ENCODE data around the gene ARHGAP22. TPM values are rescaled to one million over a fixed set of nuclear protein-coding genes. Genes with fewer than 3 reads are reported as not detected.

ARHGAP22 gene
- total RNA-seq, 1 donor from 2014 or later = 3.8 TPM

DNA sequence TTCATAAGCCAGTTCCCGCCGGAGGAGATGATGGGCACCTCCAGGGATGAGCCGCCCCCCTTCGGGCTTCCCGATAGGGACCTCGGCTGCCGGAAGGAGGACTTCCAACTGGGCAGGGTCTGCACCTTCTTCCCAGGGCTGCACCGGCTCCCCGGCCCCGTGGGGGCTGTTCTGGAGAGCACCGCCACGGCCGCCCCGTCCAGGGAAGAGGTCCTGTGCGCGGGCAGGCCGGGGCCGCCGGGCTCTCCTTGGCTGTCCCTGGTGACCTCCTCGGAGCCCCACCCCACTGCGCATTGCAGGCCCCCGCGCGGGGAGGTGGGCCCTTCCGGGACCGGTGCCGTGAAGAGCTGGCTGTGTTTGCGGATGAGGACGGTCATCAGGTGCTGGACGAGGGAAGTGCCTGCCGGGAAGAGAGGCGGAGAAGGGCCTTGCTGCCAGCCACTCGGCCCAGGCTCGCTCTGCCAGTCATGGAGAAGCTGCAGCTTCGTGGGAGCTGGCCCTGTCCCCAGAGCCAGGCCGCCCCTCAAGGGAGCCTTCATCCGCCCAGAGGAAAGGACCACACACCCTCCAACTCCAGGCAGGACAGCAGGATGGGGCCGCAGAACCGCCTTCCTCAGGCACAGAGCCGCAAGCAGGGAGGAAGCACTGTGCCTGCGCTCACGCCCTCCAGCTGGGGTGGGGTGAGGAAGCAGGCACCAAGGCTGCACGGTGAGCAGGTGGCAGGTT, 154.0 kb downstream of the ARHGAP22 start:
- no peaks in the 10 kb centered on the region for H3K9me3 ChIP-seq (replicated peaks)
- DNase-seq = no peak
- no peaks in the 10 kb centered on the region for H3K4me1 ChIP-seq
- H3K27ac ChIP-seq (replicated peaks) = no peak overlapping the region
- intact Hi-C loops (cut with micrococcal nuclease) = no loop called here
- no peak overlapping the region for H3K4me3 ChIP-seq
- TF ChIP-seq, protein P1, sequence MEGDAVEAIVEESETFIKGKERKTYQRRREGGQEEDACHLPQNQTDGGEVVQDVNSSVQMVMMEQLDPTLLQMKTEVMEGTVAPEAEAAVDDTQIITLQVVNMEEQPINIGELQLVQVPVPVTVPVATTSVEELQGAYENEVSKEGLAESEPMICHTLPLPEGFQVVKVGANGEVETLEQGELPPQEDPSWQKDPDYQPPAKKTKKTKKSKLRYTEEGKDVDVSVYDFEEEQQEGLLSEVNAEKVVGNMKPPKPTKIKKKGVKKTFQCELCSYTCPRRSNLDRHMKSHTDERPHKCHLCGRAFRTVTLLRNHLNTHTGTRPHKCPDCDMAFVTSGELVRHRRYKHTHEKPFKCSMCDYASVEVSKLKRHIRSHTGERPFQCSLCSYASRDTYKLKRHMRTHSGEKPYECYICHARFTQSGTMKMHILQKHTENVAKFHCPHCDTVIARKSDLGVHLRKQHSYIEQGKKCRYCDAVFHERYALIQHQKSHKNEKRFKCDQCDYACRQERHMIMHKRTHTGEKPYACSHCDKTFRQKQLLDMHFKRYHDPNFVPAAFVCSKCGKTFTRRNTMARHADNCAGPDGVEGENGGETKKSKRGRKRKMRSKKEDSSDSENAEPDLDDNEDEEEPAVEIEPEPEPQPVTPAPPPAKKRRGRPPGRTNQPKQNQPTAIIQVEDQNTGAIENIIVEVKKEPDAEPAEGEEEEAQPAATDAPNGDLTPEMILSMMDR (IDR thresholded peaks at IDR 0.05; ENCODE audit: borderline replicate concordance) = no peak
- no peaks in the 10 kb centered on the region for H3K36me3 ChIP-seq
- no peaks in the 10 kb centered on the region for H3K27me3 ChIP-seq (ENCODE audit: low read depth)

DNA sequence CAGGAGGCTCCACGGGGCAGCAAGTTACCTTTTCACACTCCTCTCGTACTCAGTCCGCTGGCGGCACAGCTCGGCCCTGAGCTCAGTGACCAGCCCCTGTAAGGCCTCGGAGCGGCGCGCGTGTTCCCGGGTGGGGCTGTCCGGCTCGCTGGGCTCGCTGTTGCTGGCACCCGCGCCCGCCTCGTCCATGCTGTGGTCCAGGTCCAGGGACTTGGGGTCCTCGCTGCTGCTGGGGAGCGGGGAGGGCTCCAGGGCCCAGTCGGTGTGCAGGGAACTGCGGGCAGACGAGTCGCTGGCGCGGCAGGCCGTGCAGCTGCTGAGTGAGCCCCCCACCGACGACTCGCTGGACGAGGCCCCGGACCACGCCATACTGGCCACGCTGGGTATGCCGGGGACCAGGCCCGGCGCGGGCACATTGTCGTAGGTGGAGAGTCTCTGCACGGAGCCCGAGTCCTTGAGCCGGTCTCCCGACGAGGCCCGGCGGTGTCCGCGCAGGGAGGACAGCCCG, 154.6 kb downstream of the ARHGAP22 start:
- DNase-seq = no peak

DNA sequence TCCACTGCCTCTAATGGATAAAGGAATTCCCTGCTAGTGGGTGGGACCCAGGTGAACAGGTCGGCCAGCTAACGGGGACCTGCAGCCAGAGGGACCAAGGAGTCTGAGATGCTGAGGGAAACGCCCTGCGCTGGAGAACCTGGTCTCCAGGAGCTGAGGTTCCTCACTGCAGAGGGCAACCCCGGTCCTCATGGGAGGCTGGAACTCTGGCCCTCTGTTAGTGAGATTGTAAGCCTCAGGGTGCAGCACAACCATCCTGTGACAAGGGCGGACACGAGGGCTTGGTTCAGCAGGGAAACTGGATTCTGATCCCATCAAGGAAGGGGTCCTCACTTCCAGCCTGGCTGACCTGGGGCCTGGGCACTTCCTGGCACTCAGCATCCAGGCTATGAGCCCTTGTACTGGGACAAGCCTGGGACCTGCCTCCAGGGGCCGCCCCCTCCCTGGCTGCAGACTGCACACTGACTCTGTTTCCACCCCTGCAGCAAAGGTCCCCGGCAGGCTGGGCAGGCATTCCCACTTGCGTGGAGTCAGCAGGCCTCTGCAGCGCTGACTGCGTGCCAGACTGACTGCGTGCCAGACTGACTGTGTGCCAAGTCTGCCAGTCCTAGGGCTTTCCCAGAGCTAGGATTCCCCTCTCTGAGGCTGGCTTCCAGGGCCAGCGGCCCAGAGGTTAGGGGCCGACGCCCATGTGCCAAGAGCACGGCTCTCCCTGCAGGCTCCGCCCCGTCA, 155.2 kb downstream of the ARHGAP22 start:
- Histone ChIP-seq H3K4me3 (no peak overlapping the region), H3K4me1 (peaks cover 4% of the 10 kb centered on the region), H3K27ac (replicated peaks) (no peak overlapping the region), H3K36me3 (no peaks in the 10 kb centered on the region), H3K9me3 (replicated peaks) (no peaks in the 10 kb centered on the region), H3K27me3 (ENCODE audit: low read depth) (no peaks in the 10 kb centered on the region)
- intact Hi-C loops (cut with micrococcal nuclease) = no loop called here
- TF ChIP-seq, protein P1 (IDR thresholded peaks at IDR 0.05; ENCODE audit: borderline replicate concordance) = no peak
- DNase-seq = no peak

More for the DNA sequence above, 154.6 kb downstream of the ARHGAP22 start:
- Histone ChIP-seq H3K36me3 (no peaks in the 10 kb centered on the region), H3K4me3 (no peak overlapping the region), H3K4me1 (no peaks in the 10 kb centered on the region), H3K27me3 (ENCODE audit: low read depth) (no peaks in the 10 kb centered on the region), H3K9me3 (replicated peaks) (no peaks in the 10 kb centered on the region), H3K27ac (replicated peaks) (no peak overlapping the region)
- intact Hi-C loops (cut with micrococcal nuclease) = no loop called here
- TF ChIP-seq, protein P1 (IDR thresholded peaks at IDR 0.05; ENCODE audit: borderline replicate concordance) = no peak

DNA sequence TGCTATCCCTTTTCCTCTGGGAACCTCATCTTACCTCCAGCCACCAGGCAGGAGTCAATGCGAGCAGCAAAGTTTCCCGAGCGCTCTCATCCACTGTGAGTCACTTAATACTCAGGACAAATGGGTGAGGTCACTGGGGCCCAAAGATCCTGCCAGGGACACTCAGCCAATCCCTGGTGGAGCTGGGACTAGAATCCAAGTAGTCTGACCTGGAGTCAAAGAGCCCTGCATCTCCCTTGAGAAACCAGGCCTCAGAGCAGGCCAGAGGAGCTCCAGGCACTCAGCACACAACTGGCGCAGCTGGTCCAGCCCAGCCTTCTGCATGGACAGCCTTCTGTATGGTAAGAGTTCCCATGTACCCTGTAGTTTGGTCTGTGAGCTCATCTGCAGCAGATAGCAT, 156.1 kb downstream of the ARHGAP22 start:
- no peak for DNase-seq
- H3K27ac ChIP-seq (replicated peaks) = no peak overlapping the region
- H3K36me3 ChIP-seq = no peaks in the 10 kb centered on the region
- H3K9me3 ChIP-seq (replicated peaks) = no peaks in the 10 kb centered on the region
- H3K4me1 ChIP-seq = peaks cover 6% of the 10 kb centered on the region
- no peaks in the 10 kb centered on the region for H3K27me3 ChIP-seq (ENCODE audit: low read depth)
- intact Hi-C loops (cut with micrococcal nuclease) = no loop called here
- no peak overlapping the region for H3K4me3 ChIP-seq
- TF ChIP-seq, protein P1 (IDR thresholded peaks at IDR 0.05; ENCODE audit: borderline replicate concordance) = no peak

DNA sequence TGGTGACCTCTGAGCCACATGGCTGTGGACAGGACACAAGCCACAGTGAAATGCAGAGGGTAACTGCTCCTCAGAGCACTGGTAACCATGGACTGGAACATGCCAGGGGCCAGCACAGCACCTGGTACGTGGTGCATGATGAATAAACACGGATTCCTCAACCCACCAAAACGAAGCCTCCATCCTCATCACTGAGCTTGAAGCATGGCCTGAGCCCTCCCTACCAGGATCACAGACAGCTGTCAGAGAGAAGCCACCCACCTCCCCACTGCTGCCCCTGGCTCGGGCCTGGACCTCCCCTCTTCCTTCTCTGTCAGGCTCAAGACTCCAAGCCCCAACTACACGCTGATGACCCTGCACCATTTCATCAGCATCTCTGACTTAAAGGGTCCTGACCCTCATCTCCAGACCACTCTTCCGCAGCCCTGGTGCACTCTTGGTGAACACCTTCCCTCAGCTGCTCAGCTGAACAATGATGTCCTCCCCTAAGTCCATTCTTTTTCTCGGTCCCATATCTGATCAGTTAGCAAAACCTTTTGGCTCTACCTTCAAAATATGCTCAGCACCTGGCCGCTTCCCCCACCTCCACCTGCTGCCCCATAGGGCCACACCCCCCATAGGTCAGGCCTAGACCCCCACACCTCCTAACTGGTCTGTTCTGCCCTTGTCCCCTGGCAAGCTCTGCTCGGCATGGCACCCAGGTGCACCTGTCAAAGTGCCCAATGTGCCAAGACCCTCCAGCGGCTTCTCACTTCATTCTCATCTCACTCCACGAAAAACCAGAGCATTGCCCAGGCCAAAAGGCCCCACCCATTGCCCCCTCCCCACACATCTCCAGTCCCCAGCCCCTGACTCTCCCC, 157.3 kb downstream of the ARHGAP22 start:
- intact Hi-C loops (cut with micrococcal nuclease) = no loop called here
- Histone ChIP-seq H3K36me3 (no peaks in the 10 kb centered on the region), H3K9me3 (replicated peaks) (no peaks in the 10 kb centered on the region), H3K4me1 (peaks cover 6% of the 10 kb centered on the region), H3K27me3 (ENCODE audit: low read depth) (no peaks in the 10 kb centered on the region), H3K27ac (replicated peaks) (no peak overlapping the region), H3K4me3 (no peak overlapping the region)
- TF ChIP-seq, protein P1 (IDR thresholded peaks at IDR 0.05; ENCODE audit: borderline replicate concordance) = no peak
- no peak for DNase-seq
